ENCODE data around the gene IL36A. TPM values are rescaled to one million over a fixed set of nuclear protein-coding genes. Genes with fewer than 3 reads are reported as not detected.

The IL36A gene
- total RNA-seq, 1 experiment from 2014 or later = not detected

DNA sequence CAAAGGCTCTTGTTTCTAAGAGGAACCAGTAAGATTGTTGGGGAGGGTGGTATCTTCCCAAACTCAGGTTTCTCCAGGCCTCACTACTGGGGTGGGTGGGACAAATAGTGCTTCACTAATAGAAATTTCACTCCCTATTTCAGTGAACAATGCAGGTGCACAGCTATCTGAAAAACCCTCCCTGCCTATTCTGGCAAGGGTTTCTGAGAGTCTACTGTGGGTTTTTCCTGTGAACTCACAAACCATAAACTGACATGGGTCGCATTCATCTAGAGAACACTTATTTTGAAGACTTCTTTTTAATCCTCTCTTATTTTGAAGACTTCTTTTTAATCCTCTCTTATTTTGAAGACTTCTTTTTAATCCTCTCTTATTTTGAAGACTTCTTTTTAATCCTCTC lies 4.4 kb downstream of the IL36A start:
- in situ Hi-C loops (cut with HindIII; ENCODE audit: low pct_unique_long_range_greater_than_20kb, low sequenced_read_pairs) = no loop called here
- Histone ChIP-seq H3K9me3 (ENCODE audit: control insufficient read depth, insufficient read depth, low read depth, low read length) (no peaks in the 10 kb centered on the region), H3K27ac (ENCODE audit: low read length) (no peak overlapping the region), H3K36me3 (ENCODE audit: control insufficient read depth, insufficient read depth, low read length) (no peaks in the 10 kb centered on the region), H3K27me3 (ENCODE audit: control insufficient read depth, insufficient read depth, low read length) (no peaks in the 10 kb centered on the region), H3K4me1 (ENCODE audit: control insufficient read depth, insufficient read depth, low read length) (no peaks in the 10 kb centered on the region), H3K4me3 (ENCODE audit: low read depth in 2 of 2, low read length in 2 of 2) (no peak overlapping the region)
- intact Hi-C loops (cut with micrococcal nuclease; ENCODE audit: unreplicated experiment) = no loop called here
- ATAC-seq = no peak
- CTCF ChIA-PET = no interaction called here
- DNase-seq (ENCODE audit: low read depth, low spot score) = no peak
- no peak for TF ChIP-seq TCF7L2 (IDR thresholded peaks at IDR 0.05; ENCODE audit: low read depth, low read length)
- TF ChIP-seq SIN3A (IDR thresholded peaks at IDR 0.05; ENCODE audit: borderline replicate concordance, insufficient read depth, low read depth, low read length) = no peak
- TF ChIP-seq, protein P1, sequence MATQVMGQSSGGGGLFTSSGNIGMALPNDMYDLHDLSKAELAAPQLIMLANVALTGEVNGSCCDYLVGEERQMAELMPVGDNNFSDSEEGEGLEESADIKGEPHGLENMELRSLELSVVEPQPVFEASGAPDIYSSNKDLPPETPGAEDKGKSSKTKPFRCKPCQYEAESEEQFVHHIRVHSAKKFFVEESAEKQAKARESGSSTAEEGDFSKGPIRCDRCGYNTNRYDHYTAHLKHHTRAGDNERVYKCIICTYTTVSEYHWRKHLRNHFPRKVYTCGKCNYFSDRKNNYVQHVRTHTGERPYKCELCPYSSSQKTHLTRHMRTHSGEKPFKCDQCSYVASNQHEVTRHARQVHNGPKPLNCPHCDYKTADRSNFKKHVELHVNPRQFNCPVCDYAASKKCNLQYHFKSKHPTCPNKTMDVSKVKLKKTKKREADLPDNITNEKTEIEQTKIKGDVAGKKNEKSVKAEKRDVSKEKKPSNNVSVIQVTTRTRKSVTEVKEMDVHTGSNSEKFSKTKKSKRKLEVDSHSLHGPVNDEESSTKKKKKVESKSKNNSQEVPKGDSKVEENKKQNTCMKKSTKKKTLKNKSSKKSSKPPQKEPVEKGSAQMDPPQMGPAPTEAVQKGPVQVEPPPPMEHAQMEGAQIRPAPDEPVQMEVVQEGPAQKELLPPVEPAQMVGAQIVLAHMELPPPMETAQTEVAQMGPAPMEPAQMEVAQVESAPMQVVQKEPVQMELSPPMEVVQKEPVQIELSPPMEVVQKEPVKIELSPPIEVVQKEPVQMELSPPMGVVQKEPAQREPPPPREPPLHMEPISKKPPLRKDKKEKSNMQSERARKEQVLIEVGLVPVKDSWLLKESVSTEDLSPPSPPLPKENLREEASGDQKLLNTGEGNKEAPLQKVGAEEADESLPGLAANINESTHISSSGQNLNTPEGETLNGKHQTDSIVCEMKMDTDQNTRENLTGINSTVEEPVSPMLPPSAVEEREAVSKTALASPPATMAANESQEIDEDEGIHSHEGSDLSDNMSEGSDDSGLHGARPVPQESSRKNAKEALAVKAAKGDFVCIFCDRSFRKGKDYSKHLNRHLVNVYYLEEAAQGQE (IDR thresholded peaks at IDR 0.05; ENCODE audit: insufficient read depth in 1 of 2, low read depth in 2 of 2, low read length in 1 of 2) = no peak
- no peak for TF ChIP-seq POLR2AphosphoS5 (IDR thresholded peaks at IDR 0.05; ENCODE audit: low read depth, low read length)
- TF ChIP-seq, protein P2, sequence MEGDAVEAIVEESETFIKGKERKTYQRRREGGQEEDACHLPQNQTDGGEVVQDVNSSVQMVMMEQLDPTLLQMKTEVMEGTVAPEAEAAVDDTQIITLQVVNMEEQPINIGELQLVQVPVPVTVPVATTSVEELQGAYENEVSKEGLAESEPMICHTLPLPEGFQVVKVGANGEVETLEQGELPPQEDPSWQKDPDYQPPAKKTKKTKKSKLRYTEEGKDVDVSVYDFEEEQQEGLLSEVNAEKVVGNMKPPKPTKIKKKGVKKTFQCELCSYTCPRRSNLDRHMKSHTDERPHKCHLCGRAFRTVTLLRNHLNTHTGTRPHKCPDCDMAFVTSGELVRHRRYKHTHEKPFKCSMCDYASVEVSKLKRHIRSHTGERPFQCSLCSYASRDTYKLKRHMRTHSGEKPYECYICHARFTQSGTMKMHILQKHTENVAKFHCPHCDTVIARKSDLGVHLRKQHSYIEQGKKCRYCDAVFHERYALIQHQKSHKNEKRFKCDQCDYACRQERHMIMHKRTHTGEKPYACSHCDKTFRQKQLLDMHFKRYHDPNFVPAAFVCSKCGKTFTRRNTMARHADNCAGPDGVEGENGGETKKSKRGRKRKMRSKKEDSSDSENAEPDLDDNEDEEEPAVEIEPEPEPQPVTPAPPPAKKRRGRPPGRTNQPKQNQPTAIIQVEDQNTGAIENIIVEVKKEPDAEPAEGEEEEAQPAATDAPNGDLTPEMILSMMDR (IDR thresholded peaks at IDR 0.05) = no peak
- POLR2A ChIA-PET = no interaction called here
- no TSS peak for BruUV-seq (replicated peaks)

DNA sequence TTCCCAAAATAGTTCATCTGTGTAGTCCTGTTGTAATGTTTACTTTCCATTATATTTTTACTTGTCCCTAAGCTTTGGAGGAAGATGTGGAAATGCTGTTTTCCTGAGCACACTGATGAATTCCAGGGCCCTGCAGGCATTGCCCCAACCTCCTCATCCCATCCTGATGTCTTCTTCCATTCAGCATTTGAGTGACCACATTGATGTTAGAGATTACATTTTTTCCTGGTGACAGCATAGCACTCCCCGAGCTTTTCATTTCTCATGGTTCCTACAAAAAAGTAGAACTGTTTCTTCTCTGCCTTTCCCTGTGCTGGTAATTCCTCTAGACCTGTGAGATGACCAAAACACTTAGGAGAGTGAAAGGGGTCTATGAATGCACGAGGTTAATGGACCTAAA lies 4.8 kb downstream of the IL36A start:
- BruUV-seq (replicated peaks) = no TSS peak
- POLR2A ChIA-PET = no interaction called here
- DNase-seq (ENCODE audit: low read depth, low spot score) = no peak
- H3K4me3 ChIP-seq (ENCODE audit: low read depth in 2 of 2, low read length in 2 of 2) = no peak overlapping the region
- CTCF ChIA-PET = no interaction called here
- intact Hi-C loops (cut with micrococcal nuclease; ENCODE audit: unreplicated experiment) = no loop called here
- in situ Hi-C loops (cut with HindIII; ENCODE audit: low pct_unique_long_range_greater_than_20kb, low sequenced_read_pairs) = no loop called here
- TF ChIP-seq POLR2AphosphoS5 (IDR thresholded peaks at IDR 0.05; ENCODE audit: low read depth, low read length) (no peak), SIN3A (IDR thresholded peaks at IDR 0.05; ENCODE audit: borderline replicate concordance, insufficient read depth, low read depth, low read length) (no peak), TCF7L2 (IDR thresholded peaks at IDR 0.05; ENCODE audit: low read depth, low read length) (no peak)
- TF ChIP-seq, protein P1 (IDR thresholded peaks at IDR 0.05; ENCODE audit: insufficient read depth in 1 of 2, low read depth in 2 of 2, low read length in 1 of 2) = no peak
- TF ChIP-seq, protein P2 (IDR thresholded peaks at IDR 0.05) = no peak
- no peaks in the 10 kb centered on the region for H3K9me3 ChIP-seq (ENCODE audit: control insufficient read depth, insufficient read depth, low read depth, low read length)
- no peaks in the 10 kb centered on the region for H3K36me3 ChIP-seq (ENCODE audit: control insufficient read depth, insufficient read depth, low read length)
- H3K4me1 ChIP-seq (ENCODE audit: control insufficient read depth, insufficient read depth, low read length) = no peaks in the 10 kb centered on the region
- no peak for ATAC-seq
- H3K27me3 ChIP-seq (ENCODE audit: control insufficient read depth, insufficient read depth, low read length) = no peaks in the 10 kb centered on the region
- H3K27ac ChIP-seq (ENCODE audit: low read length) = no peak overlapping the region

All from Panc1 (cell line).